Measurements from ENCODE around the gene TESMIN.
A peak's percentile ranks its signal among the peaks of the same experiment; 100 is the strongest.

GRCh38 chr11:68690671-68691401 is 60.5 kb downstream of the TESMIN start:
- TF ChIP-seq CTCF (conservative IDR thresholded peaks at IDR 0.05; ENCODE audit: low read depth, low read length) (peak; percentile 46), EZH2 (IDR thresholded peaks at IDR 0.05; ENCODE audit: borderline replicate concordance, low read depth, low read length, poor library complexity, severe bottlenecking) (no peak)
